GM18519 (cell line): ENCODE data around the gene ZNF22.
A peak's percentile ranks its signal among the peaks of the same experiment; 100 is the strongest.

ENCODE experiments used
- ATAC-seq: cut with Tn5 transposase; IDR thresholded peaks from one replicate; pipeline ENCODE4 v1.9.1; 2021; ENCODE audit warnings: mild to moderate bottlenecking, moderate library complexity; ENCODE audit not compliant: unreplicated experiment, low FRiP score

Gene ZNF22

GRCh38 chr10:44963772-44964633, 36.7 kb upstream of the ZNF22 start:
- no peak for ATAC-seq

- ATAC-seq: no peak
Observed at GRCh38 chr10:44965104-44965503, 35.6 kb upstream of the ZNF22 start.

GRCh38 chr10:44965651-44966097, 35.0 kb upstream of the ZNF22 start:
- no peak for ATAC-seq

- no peak for ATAC-seq
Observed at GRCh38 chr10:44966129-44966815, 34.5 kb upstream of the ZNF22 start.

- ATAC-seq: no peak
Observed at GRCh38 chr10:44966816-44967509, 33.8 kb upstream of the ZNF22 start.

- no peak for ATAC-seq
Observed at GRCh38 chr10:44967616-44968015, 33.1 kb upstream of the ZNF22 start.

GRCh38 chr10:44968091-44968490, 32.6 kb upstream of the ZNF22 start:
- ATAC-seq: no peak

- no peak for ATAC-seq
Observed at GRCh38 chr10:44968500-44969400, 32.0 kb upstream of the ZNF22 start.

GRCh38 chr10:44969854-44970253, 30.9 kb upstream of the ZNF22 start:
- no peak for ATAC-seq

GRCh38 chr10:44970812-44971395, 29.8 kb upstream of the ZNF22 start:
- no peak for ATAC-seq

GRCh38 chr10:44971434-44971833, 29.3 kb upstream of the ZNF22 start:
- no peak for ATAC-seq

GRCh38 chr10:44971935-44972757, 28.6 kb upstream of the ZNF22 start:
- no peak for ATAC-seq

GRCh38 chr10:44972874-44973306, 27.8 kb upstream of the ZNF22 start:
- no peak for ATAC-seq

- ATAC-seq: no peak
Observed at GRCh38 chr10:44973323-44974081, 27.2 kb upstream of the ZNF22 start.

GRCh38 chr10:44974082-44974627, 26.6 kb upstream of the ZNF22 start:
- no peak for ATAC-seq

GRCh38 chr10:44974628-44975430, 25.9 kb upstream of the ZNF22 start:
- peak; percentile 60 for ATAC-seq
